GM11168 (cell line): ENCODE data around the gene SYT7.

Source experiments
- in situ Hi-C: fragments of 300-500 bp; cut with MboI; formaldehyde crosslinking; loops from one replicate; pipeline ENCODE4 v1.12.0; 2022; ENCODE audit warnings: low sequenced_read_pairs; ENCODE audit not compliant: unreplicated experiment

SYT7 gene

GRCh38 chr11:61505106-61505505, 75.8 kb downstream of the SYT7 start:
- in situ Hi-C loops = no loop called here

DNA sequence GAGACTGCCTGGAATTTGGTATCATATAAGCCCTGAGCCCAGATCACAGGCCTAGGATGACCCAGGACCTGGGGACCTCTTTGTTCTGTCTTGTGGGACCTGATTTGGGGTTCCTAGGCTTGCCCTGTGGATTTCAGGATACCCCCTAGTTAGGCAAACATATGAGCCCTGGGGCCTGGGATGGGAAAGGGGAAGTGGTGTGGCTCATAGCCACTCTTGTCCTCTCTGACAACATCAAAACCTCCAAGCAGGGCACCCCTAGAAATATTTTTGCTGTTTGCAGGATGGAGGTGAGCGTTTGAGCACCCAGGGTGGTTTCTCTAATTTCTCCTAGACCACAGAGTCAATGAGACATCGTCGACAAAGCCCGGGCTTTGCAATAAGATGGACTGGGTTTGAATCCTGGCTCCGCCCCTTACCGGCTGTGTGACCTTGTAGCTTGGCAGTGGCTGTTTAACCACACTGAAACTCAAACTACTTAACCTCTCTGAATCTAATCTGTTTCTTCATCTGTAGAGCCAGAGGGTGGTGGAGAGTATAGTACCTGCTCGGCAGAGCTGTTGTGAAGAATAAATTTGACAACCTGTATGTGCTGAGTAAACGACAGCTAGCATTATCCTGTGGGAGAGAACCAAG, 77.6 kb downstream of the SYT7 start:
- in situ Hi-C loops = no loop called here

GRCh38 chr11:61502522-61502921, 78.4 kb downstream of the SYT7 start:
- in situ Hi-C loops = no loop called here

- in situ Hi-C loops = no loop called here
These were observed 80.9 kb downstream of the SYT7 start for GRCh38 chr11:61499816-61500491.

GRCh38 chr11:61498767-61499341, 82.0 kb downstream of the SYT7 start:
- in situ Hi-C loops = no loop called here

DNA sequence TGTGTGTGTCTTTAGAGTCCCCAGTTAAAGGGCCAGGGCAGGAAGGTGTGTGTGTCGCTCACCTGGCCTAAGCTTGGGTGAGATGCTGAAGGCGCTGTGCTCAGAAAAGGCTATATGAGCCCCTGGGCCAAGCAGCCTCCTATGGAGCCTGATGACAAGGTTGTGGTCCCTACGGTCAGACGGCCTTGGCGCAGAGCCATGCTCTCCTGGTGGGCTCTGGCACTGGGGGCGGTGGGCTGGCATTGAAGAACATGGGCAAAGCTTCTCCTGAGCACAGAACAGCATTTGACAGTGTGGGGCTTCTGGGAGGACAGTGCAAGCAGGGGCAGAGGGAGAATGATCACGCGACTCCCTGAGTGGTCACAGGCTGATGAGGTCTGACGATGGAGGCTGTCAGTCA, 83.0 kb downstream of the SYT7 start:
- in situ Hi-C loops = no loop called here

- in situ Hi-C loops = no loop called here
These were observed 83.4 kb downstream of the SYT7 start for GRCh38 chr11:61497473-61497872.

DNA sequence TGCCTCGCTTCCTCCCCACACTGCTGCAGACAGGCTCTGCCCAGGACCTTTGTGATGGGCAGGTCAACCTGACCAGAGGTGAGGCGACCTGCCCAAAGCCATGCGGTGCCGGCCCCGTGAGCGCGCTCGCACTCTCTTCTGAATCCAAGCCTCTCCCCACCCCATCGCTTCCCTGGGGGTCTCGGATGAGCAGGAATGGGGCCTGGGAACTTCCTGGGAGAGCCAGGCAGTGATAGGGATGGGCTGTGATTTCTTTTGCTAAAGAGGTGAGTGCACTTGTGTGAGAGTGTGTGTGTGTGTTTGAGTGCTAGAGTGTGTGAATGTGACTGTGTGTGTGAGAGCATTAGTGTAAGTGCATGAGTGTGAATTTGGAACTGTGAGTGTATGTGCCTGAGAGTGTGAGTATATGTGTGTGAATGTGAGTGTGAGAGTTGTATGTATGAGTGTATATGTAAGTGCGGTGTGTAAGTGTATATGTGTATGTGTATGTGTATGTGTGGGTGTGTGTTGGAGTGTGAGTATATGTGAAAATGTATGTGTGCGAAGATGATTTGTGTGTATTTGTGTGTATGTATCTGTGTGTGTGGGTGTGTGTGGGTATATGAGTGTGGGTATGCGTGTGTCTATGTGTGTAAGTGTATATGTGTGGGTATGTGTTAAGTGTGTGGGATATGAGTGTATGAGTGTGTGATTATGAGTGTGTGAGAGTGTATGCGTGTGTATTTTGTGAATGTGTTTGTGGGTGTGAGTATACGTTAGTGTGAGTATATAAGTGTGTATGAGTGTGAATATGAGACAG, 84.1 kb downstream of the SYT7 start:
- in situ Hi-C loops = no loop called here

DNA sequence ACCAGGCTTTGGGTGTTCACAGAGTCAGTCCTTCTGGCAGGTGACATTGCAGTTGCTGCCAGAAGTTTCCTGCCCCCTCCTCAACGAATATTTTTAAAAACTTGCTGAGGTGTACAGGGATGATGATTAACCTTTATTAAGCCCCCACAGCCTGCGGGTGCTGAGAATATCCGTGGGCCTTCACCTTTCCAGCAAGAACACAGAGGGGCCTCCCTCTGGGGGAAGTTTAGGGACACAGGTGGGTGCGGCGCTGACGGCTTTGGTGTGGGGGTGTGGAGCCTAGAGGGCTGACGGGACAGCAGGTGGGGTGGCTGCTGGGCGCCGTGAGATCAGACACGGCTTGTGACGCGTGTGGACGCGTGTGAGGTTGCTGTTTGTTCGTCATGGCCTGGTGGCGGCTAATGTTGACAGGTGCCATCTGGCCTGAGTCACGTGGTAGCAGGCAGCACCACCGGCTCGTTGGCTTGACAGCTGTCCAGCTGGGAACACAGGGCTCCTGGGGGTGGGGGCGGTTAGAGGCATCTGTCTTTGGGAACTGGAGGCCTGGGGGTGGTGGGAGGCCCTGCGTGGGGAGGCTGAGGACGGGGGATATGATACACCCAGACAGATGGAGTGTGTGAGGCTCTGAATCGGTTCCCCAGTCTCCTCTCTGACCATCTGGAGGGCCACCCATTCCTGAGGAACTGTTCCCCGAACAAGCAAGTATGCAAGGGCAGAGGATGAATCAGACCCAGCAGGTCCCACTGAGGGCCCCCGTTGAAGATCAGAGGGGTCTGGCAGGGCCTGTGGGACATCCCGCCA, 84.9 kb downstream of the SYT7 start:
- in situ Hi-C loops = no loop called here

- in situ Hi-C loops = no loop called here
These were observed 86.4 kb downstream of the SYT7 start for GRCh38 chr11:61494381-61494961.

- in situ Hi-C loops = no loop called here
These were observed 89.0 kb downstream of the SYT7 start for GRCh38 chr11:61491736-61492395.

DNA sequence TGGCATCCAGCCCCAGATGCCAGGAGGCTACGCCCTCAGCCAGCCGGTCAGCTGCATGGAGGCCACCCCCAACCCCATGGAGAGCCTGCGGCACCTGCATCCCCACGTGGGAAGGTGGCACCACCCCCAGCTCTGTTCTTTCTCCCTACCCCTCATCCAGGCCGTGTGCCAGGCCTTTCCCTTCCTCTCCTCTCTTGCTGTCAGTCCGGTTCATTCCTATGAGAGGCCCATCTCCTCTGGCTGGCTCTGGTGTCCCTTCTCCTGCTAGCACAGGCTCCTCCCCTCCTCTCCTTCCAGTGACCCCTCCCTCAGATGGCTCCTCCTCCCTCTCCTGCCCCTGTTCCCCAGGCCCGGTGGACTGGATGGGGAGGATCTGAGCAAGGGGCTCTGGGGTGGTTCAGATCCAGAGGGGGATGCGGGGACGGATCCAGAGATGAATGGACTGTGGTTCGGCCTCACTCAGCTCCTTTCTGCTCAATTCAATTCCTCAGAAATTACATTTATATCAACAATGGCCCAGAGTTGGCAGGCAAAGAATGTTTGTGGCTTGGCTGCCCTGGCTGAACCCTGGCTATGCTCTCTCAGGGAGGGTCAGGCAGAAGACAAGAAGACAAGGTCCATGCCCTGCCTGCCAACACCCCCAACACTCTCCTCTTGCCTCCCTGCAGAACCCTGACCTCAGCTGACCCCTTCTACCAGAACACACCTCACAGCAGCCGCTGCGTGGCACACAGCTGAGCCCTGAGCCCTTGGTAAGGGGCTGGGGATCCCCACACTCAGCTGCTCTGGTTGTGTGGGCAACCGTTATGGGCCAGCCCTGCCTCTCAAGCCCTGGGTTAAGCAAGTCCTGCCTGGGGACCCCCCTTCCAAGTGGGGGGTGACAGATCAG, 90.8 kb downstream of the SYT7 start:
- in situ Hi-C loops = no loop called here

DNA sequence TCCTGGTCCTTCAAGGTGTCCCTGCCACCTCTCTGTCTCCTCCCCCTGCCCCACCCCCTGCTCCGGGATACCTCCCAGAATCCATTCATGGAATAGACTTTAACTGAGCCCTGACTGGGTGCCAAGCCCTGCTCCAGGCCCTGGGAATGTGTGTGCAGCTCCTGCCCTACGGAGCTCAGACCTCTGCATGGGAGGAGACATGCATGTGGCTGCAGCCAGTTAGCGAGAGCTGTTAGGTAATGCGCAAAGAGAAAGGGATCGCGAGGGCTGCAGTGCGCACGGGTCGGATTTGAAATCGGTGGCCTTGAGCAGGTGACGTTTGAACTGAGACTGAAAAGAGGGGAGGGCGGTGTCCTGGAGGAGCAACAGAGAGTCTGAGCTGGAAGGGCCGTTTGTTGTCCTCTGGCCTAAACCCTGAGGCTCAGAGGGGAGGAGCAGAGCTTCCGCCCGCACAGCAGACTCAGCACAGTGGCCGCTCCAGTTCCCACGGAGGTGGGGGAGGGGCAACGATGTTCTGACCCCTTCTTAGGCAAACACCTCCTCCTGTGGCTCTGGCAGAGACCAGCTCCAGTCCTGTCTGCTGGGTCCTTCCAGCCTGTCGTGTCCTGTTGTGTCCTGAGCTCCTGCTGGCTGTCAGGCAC, 92.1 kb downstream of the SYT7 start:
- in situ Hi-C loops = no loop called here

GRCh38 chr11:61487342-61488025, 93.4 kb downstream of the SYT7 start:
- in situ Hi-C loops = no loop called here

- in situ Hi-C loops = no loop called here
These were observed 94.1 kb downstream of the SYT7 start for GRCh38 chr11:61486779-61487178.

- in situ Hi-C loops = no loop called here
These were observed 94.8 kb downstream of the SYT7 start for GRCh38 chr11:61486011-61486620.

- in situ Hi-C loops = no loop called here
These were observed 95.8 kb downstream of the SYT7 start for GRCh38 chr11:61485080-61485479.
